ENCODE data around the gene C3orf52.

DNA sequence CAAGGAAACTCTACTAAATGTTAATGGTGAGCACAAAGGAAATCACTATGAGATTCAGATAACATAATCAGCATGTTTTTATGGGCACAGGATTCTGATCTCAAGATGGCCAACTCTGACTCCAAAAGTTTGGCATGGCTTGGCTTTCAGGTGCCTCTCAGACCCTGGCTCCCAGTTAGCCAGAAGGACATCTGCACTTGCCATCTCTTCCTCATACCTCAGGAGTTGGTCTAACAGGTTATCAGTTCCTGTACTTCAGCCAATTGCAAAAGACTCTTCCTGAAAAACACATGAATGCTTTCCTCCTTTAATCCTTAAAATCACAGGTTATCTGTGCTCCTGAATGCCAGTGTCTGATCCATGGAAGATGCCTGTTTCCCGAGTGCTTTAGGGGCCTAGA is 26.7 kb upstream of the C3orf52 start:
- TF ChIP-seq, protein P1, sequence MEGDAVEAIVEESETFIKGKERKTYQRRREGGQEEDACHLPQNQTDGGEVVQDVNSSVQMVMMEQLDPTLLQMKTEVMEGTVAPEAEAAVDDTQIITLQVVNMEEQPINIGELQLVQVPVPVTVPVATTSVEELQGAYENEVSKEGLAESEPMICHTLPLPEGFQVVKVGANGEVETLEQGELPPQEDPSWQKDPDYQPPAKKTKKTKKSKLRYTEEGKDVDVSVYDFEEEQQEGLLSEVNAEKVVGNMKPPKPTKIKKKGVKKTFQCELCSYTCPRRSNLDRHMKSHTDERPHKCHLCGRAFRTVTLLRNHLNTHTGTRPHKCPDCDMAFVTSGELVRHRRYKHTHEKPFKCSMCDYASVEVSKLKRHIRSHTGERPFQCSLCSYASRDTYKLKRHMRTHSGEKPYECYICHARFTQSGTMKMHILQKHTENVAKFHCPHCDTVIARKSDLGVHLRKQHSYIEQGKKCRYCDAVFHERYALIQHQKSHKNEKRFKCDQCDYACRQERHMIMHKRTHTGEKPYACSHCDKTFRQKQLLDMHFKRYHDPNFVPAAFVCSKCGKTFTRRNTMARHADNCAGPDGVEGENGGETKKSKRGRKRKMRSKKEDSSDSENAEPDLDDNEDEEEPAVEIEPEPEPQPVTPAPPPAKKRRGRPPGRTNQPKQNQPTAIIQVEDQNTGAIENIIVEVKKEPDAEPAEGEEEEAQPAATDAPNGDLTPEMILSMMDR (IDR thresholded peaks at IDR 0.05): no peak
- no peak for TF ChIP-seq POLR2A (IDR thresholded peaks at IDR 0.05)

All from lower leg skin (tissue), 3 donors.